HG02623 (cell line): Measurements from ENCODE around the gene ARL5B.

Experiments
- ATAC-seq: cut with Tn5 transposase; IDR thresholded peaks from one replicate; pipeline ENCODE4 v1.9.1; 2021; ENCODE audit warnings: moderate library complexity; ENCODE audit not compliant: unreplicated experiment

ARL5B gene

GRCh38 chr10:18699849-18700840, 40.9 kb downstream of the ARL5B start:
- no peak for ATAC-seq

GRCh38 chr10:18703521-18703920, 44.3 kb downstream of the ARL5B start:
- ATAC-seq = no peak

GRCh38 chr10:18710201-18710653, 51.0 kb downstream of the ARL5B start:
- ATAC-seq = no peak

GRCh38 chr10:18713077-18713476, 53.8 kb downstream of the ARL5B start:
- no peak for ATAC-seq

GRCh38 chr10:18718991-18719390, 59.8 kb downstream of the ARL5B start:
- no peak for ATAC-seq

GRCh38 chr10:18719811-18720210, 60.6 kb downstream of the ARL5B start:
- ATAC-seq = no peak

- ATAC-seq = no peak
Measured at GRCh38 chr10:18721067-18721466, 61.8 kb downstream of the ARL5B start.

GRCh38 chr10:18723801-18724200, 64.6 kb downstream of the ARL5B start:
- no peak for ATAC-seq
